GM21737 (cell line): ENCODE measurements around the gene SOAT1.

ENCODE experiments used
- ATAC-seq: cut with Tn5 transposase; IDR thresholded peaks from one replicate; pipeline ENCODE4 v1.9.1; 2021; ENCODE audit warnings: mild to moderate bottlenecking, moderate library complexity; ENCODE audit not compliant: unreplicated experiment

The SOAT1 gene

GRCh38 chr1:179303200-179303785 is 9.7 kb downstream of the SOAT1 start:
- ATAC-seq: no peak

GRCh38 chr1:179305450-179305849 is 11.9 kb downstream of the SOAT1 start:
- ATAC-seq: no peak

GRCh38 chr1:179310291-179310690 is 16.7 kb downstream of the SOAT1 start:
- ATAC-seq: no peak

- no peak for ATAC-seq
These were observed 17.1 kb downstream of the SOAT1 start for GRCh38 chr1:179310721-179311120.

GRCh38 chr1:179311149-179311700 is 17.6 kb downstream of the SOAT1 start:
- no peak for ATAC-seq

GRCh38 chr1:179313004-179313403 is 19.4 kb downstream of the SOAT1 start:
- ATAC-seq: no peak

- ATAC-seq: no peak
These were observed 21.3 kb downstream of the SOAT1 start for GRCh38 chr1:179314928-179315327.

- no peak for ATAC-seq
These were observed 24.9 kb downstream of the SOAT1 start for GRCh38 chr1:179318491-179318890.

- no peak for ATAC-seq
These were observed 28.1 kb downstream of the SOAT1 start for GRCh38 chr1:179321533-179322216.

- ATAC-seq: no peak
These were observed 29.0 kb downstream of the SOAT1 start for GRCh38 chr1:179322557-179322956.

- ATAC-seq: no peak
These were observed 29.8 kb downstream of the SOAT1 start for GRCh38 chr1:179323436-179323835.

- ATAC-seq: no peak
These were observed 32.2 kb downstream of the SOAT1 start for GRCh38 chr1:179325836-179326235.

- ATAC-seq: no peak
These were observed 33.1 kb downstream of the SOAT1 start for GRCh38 chr1:179326746-179327145.

- ATAC-seq: no peak
These were observed 33.6 kb downstream of the SOAT1 start for GRCh38 chr1:179327196-179327595.

- ATAC-seq: no peak
These were observed 34.1 kb downstream of the SOAT1 start for GRCh38 chr1:179327679-179328078.

GRCh38 chr1:179329862-179330261 is 36.3 kb downstream of the SOAT1 start:
- no peak for ATAC-seq

- no peak for ATAC-seq
These were observed 40.8 kb downstream of the SOAT1 start for GRCh38 chr1:179334440-179334839.

GRCh38 chr1:179337288-179337687 is 43.7 kb downstream of the SOAT1 start:
- ATAC-seq: no peak

- no peak for ATAC-seq
These were observed 44.5 kb downstream of the SOAT1 start for GRCh38 chr1:179337942-179338560.

- ATAC-seq: no peak
These were observed 47.3 kb downstream of the SOAT1 start for GRCh38 chr1:179340918-179341317.

GRCh38 chr1:179341943-179342547 is 48.4 kb downstream of the SOAT1 start:
- ATAC-seq: no peak
